SK-N-SH (cell line): ENCODE measurements around the gene MCTP1. TPM values are rescaled to one million over a fixed set of nuclear protein-coding genes. Genes with fewer than 3 reads are reported as not detected.

Experiments
- CTCF ChIA-PET: fragments of 300-600, 350-600 bp; formaldehyde crosslinking; extraction: SDS; loops from one replicate; lab custom pipeline; 2021; lab: Yijun Ruan, JAX
- POLR2A ChIA-PET: fragments of 350-600 bp; sonication (Branson Sonifier 250); formaldehyde crosslinking; extraction: SDS; loops from one replicate; lab custom pipeline; 2020; ENCODE audit warnings: antibody characterized with exemption, inconsistent platforms; lab: Yijun Ruan, JAX
- DNase-seq: peaks from one replicate; pipeline ENCODE4 v3.0.0; 2012
- H2AFZ ChIP-seq: fragments of 200-600 bp; sonication (generic); 2 replicates; pipeline ENCODE4 v1.8.1; 2016; ENCODE audit warnings: antibody characterized with exemption, mild to moderate bottlenecking, low read depth
- H3F3A ChIP-seq: fragments of 200-600 bp; sonication (generic); replicated peaks from 2 replicates; pipeline ENCODE3; 2016; ENCODE audit warnings: antibody characterized with exemption, mild to moderate bottlenecking; ENCODE audit not compliant: insufficient read depth
- H3K27ac ChIP-seq, 2 experiments: fragments of 200-500 bp in 1 of 2; fragments of 200-600 bp in 1 of 2; sonication (Bioruptor generic) in 1 of 2; sonication (generic), shearing (Covaris generic) in 1 of 2; 2 replicates each; pipeline versions ENCODE4 v1.5.1 to v1.6.1; 2014 to 2016; ENCODE audit warnings: low read depth in 2 of 2, inconsistent platforms in 1 of 2, low read length in 1 of 2, mild to moderate bottlenecking in 1 of 2, mixed read lengths in 1 of 2
- H3K27me3 ChIP-seq: fragments of 200-600 bp; sonication (generic), shearing (Covaris generic); 2 replicates; pipeline ENCODE4 v1.6.1; 2016; ENCODE audit warnings: mixed run types; ENCODE audit not compliant: insufficient read depth
- H3K36me3 ChIP-seq, 2 experiments: fragments of 200-500 bp in 1 of 2; fragments of 200-600 bp in 1 of 2; sonication (Bioruptor generic) in 1 of 2; sonication (generic) in 1 of 2; replicated peaks in 1 of 2; 2 replicates each; pipeline versions ENCODE3 to v1.5.1; 2014 to 2016; ENCODE audit warnings: low read length in 1 of 2, mild to moderate bottlenecking in 1 of 2; ENCODE audit not compliant: insufficient read depth in 2 of 2, control insufficient read depth in 1 of 2
- H3K4me1 ChIP-seq, 2 experiments: fragments of 200-500 bp in 1 of 2; fragments of 200-600 bp in 1 of 2; sonication (Bioruptor generic) in 1 of 2; sonication (generic), shearing (Covaris generic) in 1 of 2; 2 replicates each; pipeline versions ENCODE4 v1.5.1 to v1.6.1; 2014 to 2016; ENCODE audit warnings: low read depth in 1 of 2, low read length in 1 of 2, mixed run types in 1 of 2; ENCODE audit not compliant: insufficient read depth in 2 of 2, control insufficient read depth in 1 of 2
- H3K4me2 ChIP-seq: fragments of 200-600 bp; sonication (generic), shearing (Covaris generic); 2 replicates; pipeline ENCODE4 v1.6.1; 2017; ENCODE audit warnings: mixed run types
- H3K4me3 ChIP-seq, 2 experiments: fragments of 200-500 bp in 1 of 2; fragments of 200-600 bp in 1 of 2; sonication (Bioruptor generic) in 1 of 2; sonication (generic), shearing (Covaris generic) in 1 of 2; 2 replicates each; pipeline versions ENCODE4 v1.5.1 to v1.8.1; 2014 to 2016; ENCODE audit warnings: low read depth in 2 of 2, inconsistent platforms in 1 of 2, low read length in 1 of 2, mild to moderate bottlenecking in 1 of 2, mixed read lengths in 1 of 2, moderate library complexity in 1 of 2
- H3K79me2 ChIP-seq: fragments of 200-600 bp; sonication (generic); 2 replicates; pipeline ENCODE4 v1.8.1; 2017; ENCODE audit warnings: mild to moderate bottlenecking; ENCODE audit not compliant: insufficient read depth
- H3K9ac ChIP-seq: fragments of 200-600 bp; sonication (generic); 2 replicates; pipeline ENCODE4 v1.6.1; 2017; ENCODE audit warnings: mixed run types
- H3K9me2 ChIP-seq: fragments of 200-600 bp; sonication (generic); 2 replicates; pipeline ENCODE4 v1.6.1; 2017; ENCODE audit warnings: mixed run types
- H3K9me3 ChIP-seq: fragments of 200-600 bp; sonication (generic); 2 replicates; pipeline ENCODE4 v1.6.1; 2017; ENCODE audit warnings: mixed run types, mild to moderate bottlenecking, moderate library complexity
- H4K20me1 ChIP-seq: fragments of 200-600 bp; sonication (generic); 2 replicates; pipeline ENCODE4 v1.6.1; 2017; ENCODE audit warnings: mild to moderate bottlenecking, mixed run types; ENCODE audit not compliant: insufficient read depth
- CHD2 ChIP-seq: fragments of 150-350 bp; IDR thresholded peaks from 2 replicates; pipeline ENCODE4 v1.6.1; 2018; ENCODE audit warnings: low read length; ENCODE audit not compliant: partially characterized antibody
- ELF1 ChIP-seq: IDR thresholded peaks from 2 replicates; pipeline ENCODE4 v1.4.0; 2012
- GATA2 ChIP-seq: sonication (generic); formaldehyde crosslinking; IDR thresholded peaks from 2 replicates; pipeline ENCODE4 v1.5.0; 2020; ENCODE audit warnings: mild to moderate bottlenecking, missing genetic modification reagents
- JUND ChIP-seq: IDR thresholded peaks from 2 replicates; pipeline ENCODE4 v1.4.0; 2012
- MXI1 ChIP-seq: IDR thresholded peaks from 2 replicates; pipeline ENCODE4 v1.6.1; 2012; ENCODE audit warnings: mild to moderate bottlenecking, low read depth, low read length, improper control_type of control experiment
- NFIC ChIP-seq: IDR thresholded peaks from 2 replicates; pipeline ENCODE4 v1.4.0; 2012; ENCODE audit warnings: borderline replicate concordance
- NRF1 ChIP-seq: IDR thresholded peaks from 2 replicates; pipeline ENCODE4 v1.6.1; 2012; ENCODE audit warnings: low read depth, mild to moderate bottlenecking, low read length
- RCOR1 ChIP-seq: fragments of 150-350 bp; IDR thresholded peaks from 2 replicates; pipeline ENCODE4 v1.6.1; 2017; ENCODE audit warnings: antibody characterized with exemption, low read length
- RFX5 ChIP-seq: IDR thresholded peaks from 2 replicates; pipeline ENCODE4 v1.6.1; 2012; ENCODE audit warnings: mild to moderate bottlenecking, improper control_type of control experiment, low read length
- TAF1 ChIP-seq: IDR thresholded peaks from 2 replicates; pipeline ENCODE4 v1.6.1; 2012; ENCODE audit warnings: low read depth, mild to moderate bottlenecking, low read length, moderate library complexity, borderline replicate concordance
- TCF12 ChIP-seq: IDR thresholded peaks from 2 replicates; pipeline ENCODE4 v1.4.0; 2012
- YY1 ChIP-seq: IDR thresholded peaks from 2 replicates; pipeline ENCODE4 v1.4.0; 2012; ENCODE audit warnings: low read depth, mild to moderate bottlenecking
- WGBS: methylation state at CpG from one replicate; pipeline ENCODE4 v1.1.6; 2017; ENCODE audit warnings: low lambda C conversion rate; 5-methylcytosine and 5-hydroxymethylcytosine counted together
- polyA plus RNA-seq, 3 experiments: library from polyadenylated mRNA; depleted of rRNA; stranded (reverse); fragments of >200 nt; gene quantifications; 2 replicates each; pipeline ENCODE4 v1.2.3, GENCODE V29; 2012
- TF ChIP-seq, protein P1 (sequence below): fragments of 150-350 bp; IDR thresholded peaks from 2 replicates; pipeline ENCODE4 v1.6.1; 2016; ENCODE audit warnings: mild to moderate bottlenecking, low read depth, low read length
- TF ChIP-seq, protein P2 (sequence below): IDR thresholded peaks from 2 replicates; pipeline ENCODE4; 2012
- TF ChIP-seq, protein P3 (sequence below): IDR thresholded peaks from 2 replicates; pipeline ENCODE4 v1.6.1; 2012; ENCODE audit warnings: mild to moderate bottlenecking, low read depth, low read length, moderate library complexity
- TF ChIP-seq, protein P4 (sequence below): fragments of 200-600 bp; sonication (generic); IDR thresholded peaks from 2 replicates; pipeline ENCODE4 v1.6.1; 2017; ENCODE audit warnings: antibody characterized with exemption, mild to moderate bottlenecking, moderate library complexity

MCTP1 gene
- polyA plus RNA-seq, 1 of the 3 experiments (the other 2 are of a cell fraction), result 0.53 TPM

DNA sequence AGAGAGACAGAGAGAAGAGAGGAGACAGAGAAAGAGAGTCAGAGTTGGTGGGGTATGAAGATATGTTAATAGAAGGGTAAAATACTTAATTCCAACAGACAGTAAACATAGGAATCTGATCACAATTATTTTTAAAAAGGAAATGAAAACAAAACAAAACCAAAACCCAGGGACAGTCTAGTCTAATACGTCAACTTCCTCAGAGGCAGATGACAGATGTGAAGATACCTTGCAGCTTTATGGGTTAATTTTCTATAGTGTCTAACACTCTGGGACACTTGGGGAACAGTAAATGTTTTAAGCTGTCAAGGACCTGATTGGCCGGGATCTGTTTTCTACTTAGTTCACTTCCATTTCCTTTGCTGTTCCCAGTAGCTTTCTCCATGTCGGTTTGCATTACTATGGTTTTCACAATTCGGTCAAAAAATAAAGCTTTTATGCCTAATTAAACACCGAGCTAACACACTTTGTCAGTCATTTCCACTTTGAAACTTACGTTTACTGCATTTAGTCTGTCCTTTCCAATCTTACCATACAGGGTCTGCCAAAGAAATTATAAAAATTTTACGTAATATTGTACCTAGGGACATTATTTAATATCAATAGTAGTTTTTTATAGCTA is 216.5 kb downstream of the MCTP1 start:
- Histone ChIP-seq H3K27me3 (no peaks in the 10 kb centered on the region), H3K9ac (no peak overlapping the region)
- TF ChIP-seq RFX5 (no peak), JUND (no peak), TCF12 (no peak), CHD2 (no peak), GATA2 (no peak), NRF1 (no peak), NFIC (no peak), TAF1 (no peak), ELF1 (no peak), YY1 (no peak), MXI1 (no peak), RCOR1 (no peak)
- TF ChIP-seq, protein P1, sequence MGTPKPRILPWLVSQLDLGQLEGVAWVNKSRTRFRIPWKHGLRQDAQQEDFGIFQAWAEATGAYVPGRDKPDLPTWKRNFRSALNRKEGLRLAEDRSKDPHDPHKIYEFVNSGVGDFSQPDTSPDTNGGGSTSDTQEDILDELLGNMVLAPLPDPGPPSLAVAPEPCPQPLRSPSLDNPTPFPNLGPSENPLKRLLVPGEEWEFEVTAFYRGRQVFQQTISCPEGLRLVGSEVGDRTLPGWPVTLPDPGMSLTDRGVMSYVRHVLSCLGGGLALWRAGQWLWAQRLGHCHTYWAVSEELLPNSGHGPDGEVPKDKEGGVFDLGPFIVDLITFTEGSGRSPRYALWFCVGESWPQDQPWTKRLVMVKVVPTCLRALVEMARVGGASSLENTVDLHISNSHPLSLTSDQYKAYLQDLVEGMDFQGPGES, result no peak
- TF ChIP-seq, protein P2, sequence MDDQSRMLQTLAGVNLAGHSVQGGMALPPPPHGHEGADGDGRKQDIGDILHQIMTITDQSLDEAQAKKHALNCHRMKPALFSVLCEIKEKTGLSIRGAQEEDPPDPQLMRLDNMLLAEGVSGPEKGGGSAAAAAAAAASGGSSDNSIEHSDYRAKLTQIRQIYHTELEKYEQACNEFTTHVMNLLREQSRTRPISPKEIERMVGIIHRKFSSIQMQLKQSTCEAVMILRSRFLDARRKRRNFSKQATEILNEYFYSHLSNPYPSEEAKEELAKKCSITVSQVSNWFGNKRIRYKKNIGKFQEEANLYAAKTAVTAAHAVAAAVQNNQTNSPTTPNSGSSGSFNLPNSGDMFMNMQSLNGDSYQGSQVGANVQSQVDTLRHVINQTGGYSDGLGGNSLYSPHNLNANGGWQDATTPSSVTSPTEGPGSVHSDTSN, result no peak
- TF ChIP-seq, protein P3, sequence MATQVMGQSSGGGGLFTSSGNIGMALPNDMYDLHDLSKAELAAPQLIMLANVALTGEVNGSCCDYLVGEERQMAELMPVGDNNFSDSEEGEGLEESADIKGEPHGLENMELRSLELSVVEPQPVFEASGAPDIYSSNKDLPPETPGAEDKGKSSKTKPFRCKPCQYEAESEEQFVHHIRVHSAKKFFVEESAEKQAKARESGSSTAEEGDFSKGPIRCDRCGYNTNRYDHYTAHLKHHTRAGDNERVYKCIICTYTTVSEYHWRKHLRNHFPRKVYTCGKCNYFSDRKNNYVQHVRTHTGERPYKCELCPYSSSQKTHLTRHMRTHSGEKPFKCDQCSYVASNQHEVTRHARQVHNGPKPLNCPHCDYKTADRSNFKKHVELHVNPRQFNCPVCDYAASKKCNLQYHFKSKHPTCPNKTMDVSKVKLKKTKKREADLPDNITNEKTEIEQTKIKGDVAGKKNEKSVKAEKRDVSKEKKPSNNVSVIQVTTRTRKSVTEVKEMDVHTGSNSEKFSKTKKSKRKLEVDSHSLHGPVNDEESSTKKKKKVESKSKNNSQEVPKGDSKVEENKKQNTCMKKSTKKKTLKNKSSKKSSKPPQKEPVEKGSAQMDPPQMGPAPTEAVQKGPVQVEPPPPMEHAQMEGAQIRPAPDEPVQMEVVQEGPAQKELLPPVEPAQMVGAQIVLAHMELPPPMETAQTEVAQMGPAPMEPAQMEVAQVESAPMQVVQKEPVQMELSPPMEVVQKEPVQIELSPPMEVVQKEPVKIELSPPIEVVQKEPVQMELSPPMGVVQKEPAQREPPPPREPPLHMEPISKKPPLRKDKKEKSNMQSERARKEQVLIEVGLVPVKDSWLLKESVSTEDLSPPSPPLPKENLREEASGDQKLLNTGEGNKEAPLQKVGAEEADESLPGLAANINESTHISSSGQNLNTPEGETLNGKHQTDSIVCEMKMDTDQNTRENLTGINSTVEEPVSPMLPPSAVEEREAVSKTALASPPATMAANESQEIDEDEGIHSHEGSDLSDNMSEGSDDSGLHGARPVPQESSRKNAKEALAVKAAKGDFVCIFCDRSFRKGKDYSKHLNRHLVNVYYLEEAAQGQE, result no peak
- TF ChIP-seq, protein P4, sequence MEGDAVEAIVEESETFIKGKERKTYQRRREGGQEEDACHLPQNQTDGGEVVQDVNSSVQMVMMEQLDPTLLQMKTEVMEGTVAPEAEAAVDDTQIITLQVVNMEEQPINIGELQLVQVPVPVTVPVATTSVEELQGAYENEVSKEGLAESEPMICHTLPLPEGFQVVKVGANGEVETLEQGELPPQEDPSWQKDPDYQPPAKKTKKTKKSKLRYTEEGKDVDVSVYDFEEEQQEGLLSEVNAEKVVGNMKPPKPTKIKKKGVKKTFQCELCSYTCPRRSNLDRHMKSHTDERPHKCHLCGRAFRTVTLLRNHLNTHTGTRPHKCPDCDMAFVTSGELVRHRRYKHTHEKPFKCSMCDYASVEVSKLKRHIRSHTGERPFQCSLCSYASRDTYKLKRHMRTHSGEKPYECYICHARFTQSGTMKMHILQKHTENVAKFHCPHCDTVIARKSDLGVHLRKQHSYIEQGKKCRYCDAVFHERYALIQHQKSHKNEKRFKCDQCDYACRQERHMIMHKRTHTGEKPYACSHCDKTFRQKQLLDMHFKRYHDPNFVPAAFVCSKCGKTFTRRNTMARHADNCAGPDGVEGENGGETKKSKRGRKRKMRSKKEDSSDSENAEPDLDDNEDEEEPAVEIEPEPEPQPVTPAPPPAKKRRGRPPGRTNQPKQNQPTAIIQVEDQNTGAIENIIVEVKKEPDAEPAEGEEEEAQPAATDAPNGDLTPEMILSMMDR, result no peak
- TF ChIP-seq, all 33 proteins: peak for 0
- WGBS, result 13% methylated on average over 7 of the region's 7 CpGs
- CTCF ChIA-PET, result interaction anchor here (0.9 kb wide), 1 partner anchor 100 kb away, joined by 3 read pairs; no protein-coding TSS in a partner anchor
- POLR2A ChIA-PET, result no interaction called here
- H4K20me1 ChIP-seq, result no peaks in the 10 kb centered on the region
- H3K27ac ChIP-seq, result no peak overlapping the region
- no peaks in the 10 kb centered on the region; a peak in 1 of 4 replicates for H3K4me1 ChIP-seq
- no peaks in the 10 kb centered on the region for H3K36me3 ChIP-seq
- peak overlapping the region; percentile 56 for H2AFZ ChIP-seq
- peak overlapping the region; percentile 66; the same call in 1 of the 2 replicates for H3K4me2 ChIP-seq
- H3F3A ChIP-seq, result no peaks in the 10 kb centered on the region
- DNase-seq, result no peak
- peak overlapping the region in 1 of 2 experiments; percentile 1; a peak in 1 of 4 replicates for H3K4me3 ChIP-seq
- no peaks in the 10 kb centered on the region for H3K9me3 ChIP-seq
- no peaks in the 10 kb centered on the region for H3K79me2 ChIP-seq
- no peaks in the 10 kb centered on the region for H3K9me2 ChIP-seq
